HG03457 (cell line): ENCODE data around the gene C3orf62.
"Not testable (repeated sequence)": the region's sequence is repeated elsewhere in the genome, so short reads cannot be mapped to it uniquely, and the experiment has no call there.

Experiments used
- ATAC-seq: cut with Tn5 transposase; IDR thresholded peaks from one replicate; pipeline ENCODE4 v1.9.1; 2021; ENCODE audit warnings: moderate number of reproducible peaks; ENCODE audit not compliant: unreplicated experiment

The C3orf62 gene

GRCh38 chr3:49269443-49270155 is 7.4 kb downstream of the C3orf62 start:
- ATAC-seq = no peak

- ATAC-seq = no peak
Observed at GRCh38 chr3:49266410-49267095, 10.5 kb downstream of the C3orf62 start.

- no peak for ATAC-seq
Observed at GRCh38 chr3:49265661-49266386, 11.2 kb downstream of the C3orf62 start.

GRCh38 chr3:49263159-49263889 is 13.7 kb downstream of the C3orf62 start:
- no peak for ATAC-seq

GRCh38 chr3:49260806-49261324 is 16.2 kb downstream of the C3orf62 start:
- ATAC-seq = no peak

- ATAC-seq = no peak
Observed at GRCh38 chr3:49257187-49257586, 19.8 kb downstream of the C3orf62 start.

- no peak for ATAC-seq
Observed at GRCh38 chr3:49255718-49256511, 21.1 kb downstream of the C3orf62 start.

- ATAC-seq = no peak
Observed at GRCh38 chr3:49255112-49255511, 21.9 kb downstream of the C3orf62 start.

- ATAC-seq = no peak
Observed at GRCh38 chr3:49253512-49253911, 23.5 kb downstream of the C3orf62 start.

- no peak for ATAC-seq
Observed at GRCh38 chr3:49248840-49249227, 28.2 kb downstream of the C3orf62 start.

- ATAC-seq = no peak
Observed at GRCh38 chr3:49244581-49245205, 32.3 kb downstream of the C3orf62 start.

GRCh38 chr3:49240091-49240490 is 36.9 kb downstream of the C3orf62 start:
- not testable (repeated sequence) for ATAC-seq

- ATAC-seq = no peak
Observed at GRCh38 chr3:49238274-49239127, 38.5 kb downstream of the C3orf62 start.

- ATAC-seq = no peak
Observed at GRCh38 chr3:49237344-49237743, 39.7 kb downstream of the C3orf62 start.

- no peak for ATAC-seq
Observed at GRCh38 chr3:49236226-49236625, 40.8 kb downstream of the C3orf62 start.

GRCh38 chr3:49228817-49229216 is 48.2 kb downstream of the C3orf62 start:
- ATAC-seq = not testable (repeated sequence)

GRCh38 chr3:49222002-49222401 is 55.0 kb downstream of the C3orf62 start:
- no peak for ATAC-seq

- ATAC-seq = not testable (repeated sequence)
Observed at GRCh38 chr3:49220985-49221563, 56.0 kb downstream of the C3orf62 start.
